GM19239 (cell line): ENCODE data around the gene PLEK.
"Not testable (repeated sequence)": the region's sequence is repeated elsewhere in the genome, so short reads cannot be mapped to it uniquely, and the experiment has no call there.

ENCODE experiments used
- DNase-seq: peaks from one replicate; pipeline ENCODE4 v3.0.0; 2011; ENCODE audit warnings: low spot score; ENCODE audit not compliant: insufficient read length
- FAIRE-seq: peaks from 2 replicates; lab custom pipeline; 2011; peaks lifted over from hg19 to GRCh38; lab: Jason Lieb, UNC

Gene PLEK

DNA sequence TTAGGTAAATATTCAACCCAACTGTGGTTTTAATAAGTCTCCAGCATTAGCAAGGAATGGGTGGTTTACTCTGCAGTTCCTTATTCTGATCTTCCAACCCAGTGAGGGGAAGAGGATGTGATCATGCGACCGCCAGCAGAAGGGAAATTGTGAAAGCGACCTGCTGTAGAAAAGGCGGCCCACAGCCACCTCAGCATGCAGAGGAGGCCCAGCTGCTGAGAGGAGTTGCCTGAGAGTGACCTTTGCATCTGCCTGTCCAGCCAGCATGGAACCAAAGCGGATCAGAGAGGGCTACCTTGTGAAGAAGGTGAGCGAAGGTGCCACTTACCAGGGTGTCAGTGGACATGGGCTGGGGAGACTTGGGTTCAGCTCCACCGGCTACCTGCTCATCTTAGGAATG, at the start of gene PLEK:
PLEK (plus strand) TSS at position 196 of the 400 bp plus-strand sequence; CDS start at position 266, 70 bp downstream.
- DNase-seq, result no peak
- FAIRE-seq, result peak; percentile 95

DNA sequence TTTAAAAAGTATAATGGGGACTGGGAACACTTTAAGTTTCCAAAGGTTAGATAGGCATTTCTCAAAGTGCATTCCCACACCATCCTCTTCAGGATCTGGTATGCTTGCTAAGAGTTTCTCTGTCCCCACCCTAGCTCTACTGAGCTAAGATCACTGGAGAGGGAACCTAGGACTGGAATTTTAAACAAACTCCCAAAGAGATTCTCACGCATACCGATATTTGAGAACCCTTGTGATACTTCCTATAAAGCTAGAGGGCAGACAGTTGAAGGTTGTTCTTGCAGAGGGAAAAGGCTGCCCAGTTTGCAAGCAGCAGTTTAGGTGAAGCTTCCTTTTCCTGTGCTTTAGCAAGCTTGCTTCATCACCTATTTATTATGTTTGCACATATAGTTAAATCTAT, 49.0 kb upstream of the PLEK start:
- no peak for DNase-seq
- FAIRE-seq, result no peak

- FAIRE-seq (no peak), DNase-seq (no peak)
Measured at GRCh38 chr2:68317971-68318913, 46.8 kb upstream of the PLEK start.

DNA sequence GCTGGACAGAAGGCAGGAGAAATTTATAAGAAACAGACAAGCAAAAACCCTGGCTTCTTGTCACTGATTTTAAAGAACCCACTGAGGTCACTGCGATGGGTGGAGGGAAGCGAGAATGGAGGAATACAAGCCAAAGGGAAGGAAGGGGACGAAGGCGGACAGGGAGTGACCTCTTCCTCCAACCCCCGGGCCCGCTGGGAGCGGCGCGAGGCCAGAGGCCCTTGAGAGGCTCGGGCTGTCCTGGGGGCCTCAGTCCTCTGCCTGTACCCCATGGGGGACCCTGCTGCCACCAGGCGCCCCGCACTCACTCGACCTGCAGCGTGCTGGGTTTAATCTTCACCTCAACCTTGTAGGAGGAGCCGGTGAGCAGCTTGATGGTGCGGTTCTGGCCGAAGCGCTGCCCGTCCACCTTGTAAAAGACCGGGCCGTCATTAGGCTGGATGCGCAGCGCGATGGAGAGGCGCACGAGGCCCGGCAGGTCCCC, 46.1 kb upstream of the PLEK start:
- FAIRE-seq (no peak), DNase-seq (no peak)

DNA sequence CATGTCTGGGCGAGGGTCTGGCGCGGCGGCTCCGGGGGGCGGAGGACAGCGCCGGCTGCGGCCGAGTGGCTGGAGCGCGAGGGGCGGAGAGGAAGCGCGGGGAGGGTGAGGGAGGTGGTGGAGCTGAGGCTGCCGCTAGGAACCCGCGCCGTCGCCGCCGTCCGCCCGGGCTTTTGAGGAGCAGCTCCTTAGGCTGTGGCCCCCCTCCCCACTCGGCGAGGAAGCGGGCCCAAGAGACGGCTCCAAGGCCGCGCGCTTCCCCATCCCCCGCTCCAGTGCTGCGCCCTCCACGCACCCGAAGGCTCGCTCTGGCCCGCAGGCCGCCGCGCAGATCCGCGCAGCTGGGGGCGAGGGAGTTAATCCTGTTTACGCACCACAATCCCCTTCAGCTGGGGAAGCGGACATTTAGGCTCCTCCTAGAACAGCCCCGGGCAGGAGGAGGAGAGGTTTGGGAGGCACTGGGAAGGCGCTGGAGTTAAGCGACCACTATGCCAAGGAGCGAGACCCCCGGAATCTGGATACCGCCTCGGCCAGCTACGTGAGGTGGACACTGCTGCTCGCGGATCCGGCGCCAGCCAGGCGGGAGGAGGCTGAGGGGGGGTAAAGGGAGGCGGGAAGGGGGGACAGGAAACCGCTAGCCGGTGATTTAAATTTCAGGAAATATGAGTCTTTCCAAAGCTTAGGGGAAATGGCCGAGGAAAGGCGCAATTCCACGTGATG, 45.5 kb upstream of the PLEK start, which contains the start of gene CNRIP1:
CNRIP1 (minus strand) TSS at position 552 of the 720 bp plus-strand sequence; CDS start at position 3, 549 bp downstream.
- FAIRE-seq, result no peak
- DNase-seq, result no peak

DNA sequence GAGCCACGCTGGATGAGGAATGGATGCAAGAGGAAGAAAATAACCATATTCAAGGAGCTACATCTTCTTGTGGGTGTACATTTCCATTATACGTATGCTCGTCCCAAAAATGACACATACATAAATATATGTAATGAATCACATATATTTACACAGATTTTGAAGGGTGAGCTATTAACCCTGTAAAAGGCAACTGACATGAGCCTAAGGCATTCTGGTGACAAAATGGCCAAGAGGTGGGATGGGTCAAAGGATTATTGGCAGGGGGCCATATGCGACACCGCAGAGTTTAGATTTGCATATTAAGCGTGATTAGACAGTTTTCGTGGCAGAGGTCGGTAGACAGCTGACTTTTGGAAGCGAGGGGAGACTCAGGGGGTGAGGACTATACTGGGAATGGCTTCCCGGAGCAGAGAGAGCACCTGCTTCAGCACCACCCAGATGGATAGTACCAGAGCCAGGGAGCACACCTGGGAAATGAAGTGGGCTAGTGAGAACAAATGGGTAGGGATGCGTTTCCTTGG, 44.9 kb upstream of the PLEK start:
- FAIRE-seq (no peak), DNase-seq (no peak)

GRCh38 chr2:68325056-68325455, 40.0 kb upstream of the PLEK start:
- no peak for FAIRE-seq
- DNase-seq, result no peak

- FAIRE-seq (no peak), DNase-seq (no peak)
Measured at GRCh38 chr2:68328901-68329300, 36.2 kb upstream of the PLEK start.

DNA sequence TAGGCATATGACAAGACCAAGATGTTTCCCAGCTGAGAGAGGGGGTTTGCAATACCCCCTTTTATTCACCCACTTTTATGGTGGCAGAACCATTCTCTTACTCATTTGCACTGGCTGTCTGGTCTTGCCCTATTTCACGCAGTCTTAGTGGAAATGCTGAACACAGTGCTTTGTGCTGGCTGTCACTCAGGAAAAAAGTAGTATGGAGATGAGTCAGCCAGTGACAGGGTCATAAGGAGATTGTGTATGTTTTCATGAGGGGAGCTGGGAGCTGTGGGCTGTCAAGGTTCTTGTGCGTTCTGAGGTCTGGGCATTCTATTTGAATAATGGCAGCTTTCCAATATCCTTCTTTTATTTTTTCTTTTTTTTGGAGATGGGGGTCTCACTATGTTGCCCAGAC, 34.4 kb upstream of the PLEK start:
- no peak for FAIRE-seq
- no peak for DNase-seq

DNA sequence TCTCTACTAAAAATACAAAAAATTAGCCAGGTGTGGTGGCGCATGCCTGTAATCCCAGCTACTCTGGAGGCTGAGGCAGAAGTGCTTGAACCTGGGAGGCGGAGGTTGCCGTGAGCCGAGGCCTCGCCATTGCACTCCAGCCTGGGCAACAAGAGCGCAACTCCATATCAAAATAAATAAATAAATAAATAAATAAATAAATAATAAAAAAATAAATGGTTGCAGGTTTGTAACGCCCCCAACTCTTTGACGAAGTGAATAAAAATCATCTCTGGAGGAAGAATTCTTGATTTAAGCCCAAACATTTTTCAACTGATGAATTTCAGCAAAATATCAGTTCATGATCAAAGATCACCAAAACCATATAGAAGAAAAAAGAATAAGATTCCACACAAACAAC, 32.1 kb upstream of the PLEK start:
- no peak for DNase-seq
- FAIRE-seq, result no peak

DNA sequence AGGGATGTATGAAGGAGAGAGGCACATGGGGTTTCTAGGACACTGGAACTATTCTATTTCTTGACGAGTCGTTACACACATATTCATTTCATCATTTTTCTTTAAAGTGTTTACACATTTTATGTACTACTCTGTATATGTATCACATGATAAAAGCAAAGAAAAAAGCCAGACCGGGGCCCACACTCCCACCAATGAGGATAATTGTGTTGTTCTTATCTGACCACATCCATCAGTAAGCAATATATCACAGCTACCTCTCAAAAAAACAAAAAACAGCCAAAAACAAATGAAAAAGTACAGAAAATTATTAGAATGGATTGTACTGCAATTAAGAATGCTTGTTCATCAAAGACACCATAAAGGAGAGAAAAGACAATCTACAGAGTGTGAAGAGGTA, 31.2 kb upstream of the PLEK start:
- FAIRE-seq, result no peak

DNA sequence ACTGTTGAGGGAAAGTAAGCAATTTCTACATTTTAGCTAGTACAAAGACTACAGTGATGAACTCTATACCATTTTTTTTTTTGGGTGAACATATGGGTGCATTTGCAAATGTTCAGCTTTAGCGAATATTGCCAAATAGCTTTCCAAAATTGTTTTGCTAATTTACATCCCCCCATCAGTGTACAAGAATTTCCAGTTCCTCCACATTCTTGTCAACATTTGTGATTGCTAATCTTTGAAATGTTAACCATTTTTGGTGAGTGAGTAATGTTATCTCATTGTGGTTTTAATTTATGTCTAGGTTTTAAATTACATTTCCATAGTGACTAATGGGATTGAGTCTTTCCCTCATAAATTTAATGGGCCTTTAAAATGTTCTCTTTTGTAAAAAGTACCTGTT, 28.9 kb upstream of the PLEK start:
- no peak for FAIRE-seq
- DNase-seq, result no peak

More for the DNA sequence above, 31.2 kb upstream of the PLEK start:
- no peak for DNase-seq

DNA sequence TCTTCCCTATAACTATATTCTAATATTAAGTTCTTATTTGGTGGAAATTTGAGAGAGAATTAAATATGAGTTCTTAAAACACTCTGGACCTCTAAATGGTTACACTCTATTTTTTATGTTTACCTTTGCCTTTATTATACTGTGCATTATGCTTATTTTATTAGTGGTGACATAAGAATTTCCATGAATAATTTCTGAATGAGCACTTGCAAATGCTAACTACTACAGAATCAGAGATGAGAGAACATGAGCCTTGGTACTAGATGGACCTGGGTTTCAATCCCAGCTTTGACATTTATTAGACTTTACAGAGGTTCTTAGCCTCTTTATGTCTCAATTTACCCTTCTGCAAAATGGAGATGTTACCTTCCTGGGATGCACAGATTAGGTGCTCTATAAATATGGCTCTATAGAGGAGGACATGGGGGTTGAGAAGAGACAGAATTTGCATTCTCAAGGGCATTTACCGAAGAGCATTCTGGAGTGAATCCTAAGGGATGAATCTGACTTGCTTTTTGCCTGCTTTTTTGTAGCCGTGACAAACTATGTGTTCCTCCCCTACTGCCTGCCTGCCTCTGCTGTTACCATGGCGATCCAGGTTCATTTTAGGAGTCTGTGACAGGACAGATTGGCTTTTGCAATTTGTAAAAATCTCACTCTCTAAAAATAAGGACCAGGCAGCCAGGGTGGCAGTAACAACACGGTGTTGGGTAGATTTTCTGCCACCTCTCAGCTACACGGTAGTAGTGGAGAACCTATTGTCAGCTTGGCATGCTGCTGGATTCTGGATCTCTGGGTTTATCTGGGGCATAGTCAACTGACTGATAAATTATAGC, 24.6 kb upstream of the PLEK start:
- no peak for FAIRE-seq

GRCh38 chr2:68341062-68341329, 24.1 kb upstream of the PLEK start:
- DNase-seq (no peak), FAIRE-seq (no peak)

More for the DNA sequence above, 24.6 kb upstream of the PLEK start:
- no peak for DNase-seq

DNA sequence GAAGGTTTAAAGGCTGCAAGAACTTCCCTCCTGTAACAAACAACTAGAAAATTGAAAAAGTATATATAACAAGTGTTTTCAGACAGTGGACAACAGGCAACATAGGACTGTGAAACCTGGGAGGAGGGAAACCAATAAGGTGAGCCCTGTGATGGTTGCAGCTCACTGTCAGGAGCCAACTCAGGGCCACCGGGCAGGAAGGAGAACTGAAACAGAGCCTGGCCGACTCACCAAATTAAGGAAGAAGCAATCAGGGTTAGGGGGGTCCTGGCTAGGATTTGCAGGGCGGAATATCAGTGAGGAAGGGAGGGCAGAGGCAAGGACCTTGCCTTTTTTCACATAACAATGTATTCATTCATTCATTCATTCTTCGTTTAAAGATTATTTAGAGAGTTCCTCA, 23.5 kb upstream of the PLEK start:
- FAIRE-seq (no peak), DNase-seq (no peak)

GRCh38 chr2:68342470-68342869, 22.6 kb upstream of the PLEK start:
- FAIRE-seq, result no peak
- no peak for DNase-seq

DNA sequence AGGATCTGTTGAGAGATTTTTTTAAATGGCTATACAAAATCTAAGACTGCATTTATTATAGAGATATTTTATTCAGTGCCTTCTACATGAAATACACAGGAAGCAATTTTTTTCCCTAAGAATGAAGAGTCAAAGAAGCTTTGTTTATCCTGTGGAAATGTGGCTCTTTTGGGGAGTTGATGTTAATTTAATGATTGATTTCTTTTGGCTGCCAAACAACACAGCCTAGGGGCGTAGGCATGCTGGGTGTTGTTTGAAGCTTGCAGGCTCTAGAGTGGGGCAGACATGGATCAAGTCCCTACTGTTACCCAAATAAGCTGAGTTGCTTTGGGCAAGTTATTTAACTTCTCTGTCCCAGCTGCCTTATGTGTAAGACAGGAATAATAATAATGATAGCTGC, 21.1 kb upstream of the PLEK start:
- FAIRE-seq (no peak), DNase-seq (no peak)

DNA sequence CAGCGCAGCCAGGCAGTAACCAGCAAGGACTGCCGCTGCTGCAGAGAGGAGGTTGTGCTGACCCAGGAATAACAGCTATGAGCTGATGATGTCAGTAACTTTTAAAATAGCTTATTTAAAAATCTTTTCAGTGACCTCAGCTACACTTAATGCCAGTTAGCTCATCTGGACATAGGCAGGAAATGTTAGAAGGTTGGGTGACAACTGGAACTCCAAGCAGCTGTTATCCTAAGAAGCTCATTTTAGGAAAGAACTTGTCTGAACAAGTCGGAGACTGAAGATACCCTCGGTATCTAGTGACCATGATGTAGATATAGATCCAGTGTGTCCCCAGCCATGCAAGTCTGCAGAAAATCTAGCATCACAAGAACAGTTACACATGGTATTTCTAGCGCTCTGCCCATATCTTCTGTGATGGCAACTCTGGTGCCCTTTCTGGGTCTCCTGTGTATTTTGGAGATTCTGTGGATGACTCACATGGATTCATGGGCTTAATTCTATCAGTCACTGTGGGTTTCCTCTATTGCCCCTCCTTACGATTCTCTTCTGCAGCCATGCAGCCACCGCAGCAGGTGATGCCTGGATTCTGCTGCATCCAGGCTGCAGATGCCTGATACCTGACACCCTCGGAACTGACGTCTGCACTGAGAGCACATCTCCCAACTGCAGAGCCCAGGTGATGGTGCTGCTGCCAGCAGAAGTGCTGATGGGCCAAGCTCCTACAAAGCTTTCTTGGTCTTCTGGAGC, 19.8 kb upstream of the PLEK start:
- DNase-seq (no peak), FAIRE-seq (no peak)

GRCh38 chr2:68349091-68349490, 16.0 kb upstream of the PLEK start:
- DNase-seq, FAIRE-seq: not testable (repeated sequence)
